PC-3 (cell line): ENCODE measurements around the gene MT1A. TPM values are rescaled to one million over a fixed set of nuclear protein-coding genes. Genes with fewer than 3 reads are reported as not detected.
"Not testable (repeated sequence)": the region's sequence is repeated elsewhere in the genome, so short reads cannot be mapped to it uniquely, and the experiment has no call there.

Source experiments
- ATAC-seq: fragments of 200-7000 bp; cut with Tn5 transposase; 2 replicates; pipeline ENCODE4 v1.9.1; 2020; ENCODE audit warnings: mild to moderate bottlenecking, moderate library complexity
- BruUV-seq: library from RNA; stranded (reverse); fragments of 400-500 nt; replicated peaks from 2 replicates; lab custom pipeline; 2021; lab: Mats Ljungman, UMichigan
- CTCF ChIA-PET: fragments of 300-600 bp; sonication (Branson Sonifier 250); formaldehyde crosslinking; loops from one replicate; lab custom pipeline; 2022; ENCODE audit warnings: antibody characterized with exemption; lab: Charles Lee
- POLR2A ChIA-PET: fragments of 300-600 bp; sonication (Branson Sonifier 250); formaldehyde crosslinking; loops from one replicate; lab custom pipeline; 2022; ENCODE audit warnings: antibody characterized with exemption; ENCODE audit not compliant: unreplicated experiment; lab: Charles Lee
- DNase-seq: peaks from one replicate; pipeline ENCODE4 v3.0.0-alpha.2; 2015
- H2AFZ ChIP-seq: fragments of 300-600 bp; sonication (generic); 2 replicates; pipeline ENCODE4 v1.6.0; 2016; ENCODE audit warnings: antibody characterized with exemption, low read length
- H3F3A ChIP-seq: fragments of 300-600 bp; sonication (generic); one replicate; pipeline ENCODE4 v1.6.0; 2017; ENCODE audit warnings: antibody characterized with exemption, low read length, control low read depth, mild to moderate bottlenecking; ENCODE audit not compliant: unreplicated experiment
- H3K27ac ChIP-seq: fragments of 300-600 bp; sonication (generic); 2 replicates; pipeline ENCODE4 v1.5.1; 2016; ENCODE audit warnings: mild to moderate bottlenecking, low read length
- H3K27me3 ChIP-seq: fragments of 300-600 bp; sonication (generic); 2 replicates; pipeline ENCODE4 v1.6.1; 2016; ENCODE audit warnings: low read length, mixed read lengths
- H3K36me3 ChIP-seq: fragments of 300-600 bp; sonication (generic); 2 replicates; pipeline ENCODE4 v1.6.1; 2016; ENCODE audit warnings: low read depth, mixed run types, low read length, mixed read lengths
- H3K4me1 ChIP-seq: fragments of 300-600 bp; sonication (generic); 2 replicates; pipeline ENCODE4 v1.5.1; 2016; ENCODE audit warnings: low read length; ENCODE audit not compliant: insufficient read depth
- H3K4me2 ChIP-seq: fragments of 300-600 bp; sonication (generic); 2 replicates; pipeline ENCODE4 v1.6.0; 2016; ENCODE audit warnings: low read length
- H3K4me3 ChIP-seq: fragments of 300-600 bp; sonication (generic); 2 replicates; pipeline ENCODE4 v1.5.1; 2016; ENCODE audit warnings: mild to moderate bottlenecking, low read length, mixed read lengths
- H3K79me2 ChIP-seq: fragments of 300-600 bp; sonication (generic); 2 replicates; pipeline ENCODE4 v1.6.1; 2017; ENCODE audit warnings: low read length, mixed read lengths
- H3K9ac ChIP-seq: fragments of 300-600 bp; sonication (generic); 2 replicates; pipeline ENCODE4 v1.6.0; 2016; ENCODE audit warnings: mild to moderate bottlenecking, low read length
- H3K9me2 ChIP-seq: fragments of 300-600 bp; sonication (generic); replicated peaks from 2 replicates; pipeline ENCODE4 v1.6.1; 2016; ENCODE audit warnings: mixed run types, low read length, mixed read lengths
- H3K9me3 ChIP-seq: fragments of 300-600 bp; sonication (generic); 2 replicates; pipeline ENCODE4 v1.6.1; 2016; ENCODE audit warnings: low read length, mixed read lengths
- H4K20me1 ChIP-seq: fragments of 300-600 bp; sonication (generic); 2 replicates; pipeline ENCODE4 v1.6.1; 2016; ENCODE audit warnings: low read length, mixed read lengths
- CTCF ChIP-seq: fragments of 300-600 bp; sonication (generic); conservative IDR thresholded peaks from 2 replicates; pipeline ENCODE4 v1.5.1; 2017; ENCODE audit warnings: antibody characterized with exemption, low read depth, mild to moderate bottlenecking, low read length
- EZH2 ChIP-seq: fragments of 300-600 bp; sonication (generic); IDR thresholded peaks from one replicate; pipeline ENCODE4 v1.6.1; 2017; ENCODE audit warnings: antibody characterized with exemption, mild to moderate bottlenecking, low read length; ENCODE audit not compliant: unreplicated experiment
- EZH2phosphoT487 ChIP-seq: fragments of 300-600 bp; sonication (generic); IDR thresholded peaks from 2 replicates; pipeline ENCODE4 v1.6.1; 2018; ENCODE audit warnings: mild to moderate bottlenecking, antibody characterized with exemption, low read length, borderline replicate concordance
- intact Hi-C: fragments of 100-400 bp; cut with micrococcal nuclease; formaldehyde crosslinking; loops from 2 replicates; pipeline ENCODE4 v1.9.0; 2023
- total RNA-seq: library from RNA; depleted of rRNA; stranded (reverse); fragments of >200 nt; gene quantifications from 2 replicates; pipeline ENCODE4 v1.2.3, GENCODE V29; 2014

The MT1A gene
- total RNA-seq, 1 experiment from 2014 or later, result not detected

- Histone ChIP-seq H2AFZ (no peak overlapping the region), H3K27me3 (no peaks in the 10 kb centered on the region), H3K27ac (no peak overlapping the region), H3K4me3 (no peak overlapping the region), H3K9me3 (no peaks in the 10 kb centered on the region), H3K4me2 (no peak overlapping the region), H3K79me2 (no peaks in the 10 kb centered on the region), H4K20me1 (no peaks in the 10 kb centered on the region), H3K36me3 (no peaks in the 10 kb centered on the region), H3K9me2 (no peaks in the 10 kb centered on the region), H3F3A (no peaks in the 10 kb centered on the region), H3K4me1 (peaks cover 6% of the 10 kb centered on the region; the same call in 1 of the 2 replicates), H3K9ac (no peak overlapping the region)
- ChIA-PET POLR2A (interaction anchor here (0.6 kb wide), 1 partner anchor 1489 kb away, joined by 21 read pairs; no protein-coding TSS in a partner anchor), CTCF (no interaction called here)
- no peak for ATAC-seq
- TF ChIP-seq CTCF, result no peak
- no peak for TF ChIP-seq EZH2
- TF ChIP-seq EZH2phosphoT487, result no peak
- no TSS peak for BruUV-seq
- intact Hi-C loops, result no loop called here
- DNase-seq, result no peak
Measured at GRCh38 chr16:56662357-56663354, 24.2 kb downstream of the MT1A start.

GRCh38 chr16:56664506-56664905, 26.0 kb downstream of the MT1A start:
- no peaks in the 10 kb centered on the region for H3K27me3 ChIP-seq

GRCh38 chr16:56665286-56666261, 27.1 kb downstream of the MT1A start:
- BruUV-seq, POLR2A ChIA-PET: not testable (repeated sequence)

More at GRCh38 chr16:56664506-56664905, 26.0 kb downstream of the MT1A start:
- intact Hi-C loops, result no loop called here
- Histone ChIP-seq H3K27ac (no peak overlapping the region), H3K4me1 (no peaks in the 10 kb centered on the region), H3K9me2 (no peaks in the 10 kb centered on the region), H3K9me3 (no peaks in the 10 kb centered on the region), H3K4me2 (no peak overlapping the region), H2AFZ (no peak overlapping the region), H3K36me3 (no peaks in the 10 kb centered on the region), H3K79me2 (no peaks in the 10 kb centered on the region), H3K9ac (no peak overlapping the region), H3F3A (no peaks in the 10 kb centered on the region), H4K20me1 (no peaks in the 10 kb centered on the region), H3K4me3 (no peak overlapping the region)
- ATAC-seq, result no peak
- no peak for DNase-seq
- TF ChIP-seq CTCF (no peak), EZH2phosphoT487 (no peak), EZH2 (no peak)
- BruUV-seq, result no TSS peak
- ChIA-PET CTCF (no interaction called here), POLR2A (no interaction called here)

More at GRCh38 chr16:56665286-56666261, 27.1 kb downstream of the MT1A start:
- H3K27me3 ChIP-seq, ATAC-seq, H3K36me3 ChIP-seq, H3K4me3 ChIP-seq, H3K9me2 ChIP-seq, intact Hi-C loops, H3K9ac ChIP-seq, H3K9me3 ChIP-seq, H2AFZ ChIP-seq, DNase-seq, H3K79me2 ChIP-seq, H3K4me1 ChIP-seq, CTCF ChIA-PET, H3K27ac ChIP-seq, H3K4me2 ChIP-seq, H3F3A ChIP-seq, H4K20me1 ChIP-seq: not testable (repeated sequence)
